Tibial nerve (tissue), 3 donors: ENCODE measurements around the gene SOCS6.

Source experiments
- CTCF ChIP-seq, 5 experiments: fragments of 200-600 bp in 3 of 5; fragments of 450-650 bp in 2 of 5; sonication (generic) in 3 of 5; IDR thresholded peaks; one replicate each; pipeline ENCODE4 v1.5.1; 2016 to 2019; ENCODE audit warnings: antibody characterized with exemption in 5 of 5, mild to moderate bottlenecking in 3 of 5, moderate library complexity in 2 of 5
- POLR2A ChIP-seq, 2 donors: fragments of 450-650 bp; IDR thresholded peaks; one replicate each; pipeline ENCODE4 v1.6.1; 2017; ENCODE audit warnings: antibody characterized with exemption in 2 of 2, mild to moderate bottlenecking in 2 of 2, moderate library complexity in 2 of 2

- TF ChIP-seq POLR2A (IDR thresholded peaks at IDR 0.05) (no peak), CTCF (IDR thresholded peaks at IDR 0.05) (no peak)
These were observed 25.4 kb downstream of the SOCS6 start for GRCh38 chr18:70314151-70314782.
